ENCODE data around the gene APH1B.

APH1B gene

DNA sequence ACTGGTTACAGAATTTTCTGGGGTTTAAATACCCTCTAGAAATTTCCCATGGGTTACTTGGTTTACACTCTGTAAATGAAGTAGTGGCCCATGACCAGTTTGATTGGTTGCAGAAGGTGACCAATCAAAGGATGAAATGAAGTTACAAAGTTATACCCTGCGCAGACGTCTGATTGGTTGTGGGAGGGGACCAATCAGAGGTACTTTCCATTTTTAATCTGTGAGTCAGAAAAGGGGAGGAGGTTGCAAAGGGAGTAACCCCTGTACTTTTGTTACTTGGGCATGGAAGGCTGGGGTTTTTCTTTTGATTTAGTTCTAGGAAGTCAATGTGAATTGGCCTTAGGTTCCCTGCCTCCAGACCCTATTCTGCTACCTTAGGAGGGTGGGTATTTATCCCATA, 18.7 kb upstream of the APH1B start:
- DNase-seq (ENCODE audit: low read depth, low spot score), result no peak
- TF ChIP-seq, protein P1, sequence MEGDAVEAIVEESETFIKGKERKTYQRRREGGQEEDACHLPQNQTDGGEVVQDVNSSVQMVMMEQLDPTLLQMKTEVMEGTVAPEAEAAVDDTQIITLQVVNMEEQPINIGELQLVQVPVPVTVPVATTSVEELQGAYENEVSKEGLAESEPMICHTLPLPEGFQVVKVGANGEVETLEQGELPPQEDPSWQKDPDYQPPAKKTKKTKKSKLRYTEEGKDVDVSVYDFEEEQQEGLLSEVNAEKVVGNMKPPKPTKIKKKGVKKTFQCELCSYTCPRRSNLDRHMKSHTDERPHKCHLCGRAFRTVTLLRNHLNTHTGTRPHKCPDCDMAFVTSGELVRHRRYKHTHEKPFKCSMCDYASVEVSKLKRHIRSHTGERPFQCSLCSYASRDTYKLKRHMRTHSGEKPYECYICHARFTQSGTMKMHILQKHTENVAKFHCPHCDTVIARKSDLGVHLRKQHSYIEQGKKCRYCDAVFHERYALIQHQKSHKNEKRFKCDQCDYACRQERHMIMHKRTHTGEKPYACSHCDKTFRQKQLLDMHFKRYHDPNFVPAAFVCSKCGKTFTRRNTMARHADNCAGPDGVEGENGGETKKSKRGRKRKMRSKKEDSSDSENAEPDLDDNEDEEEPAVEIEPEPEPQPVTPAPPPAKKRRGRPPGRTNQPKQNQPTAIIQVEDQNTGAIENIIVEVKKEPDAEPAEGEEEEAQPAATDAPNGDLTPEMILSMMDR (IDR thresholded peaks at IDR 0.05; ENCODE audit: low read depth, low read length), result no peak
- in situ Hi-C loops (cut with HindIII; ENCODE audit: low sequenced_read_pairs), result no loop called here
- no peak overlapping the region for H3K4me3 ChIP-seq (ENCODE audit: low read depth, low read length)

DNA sequence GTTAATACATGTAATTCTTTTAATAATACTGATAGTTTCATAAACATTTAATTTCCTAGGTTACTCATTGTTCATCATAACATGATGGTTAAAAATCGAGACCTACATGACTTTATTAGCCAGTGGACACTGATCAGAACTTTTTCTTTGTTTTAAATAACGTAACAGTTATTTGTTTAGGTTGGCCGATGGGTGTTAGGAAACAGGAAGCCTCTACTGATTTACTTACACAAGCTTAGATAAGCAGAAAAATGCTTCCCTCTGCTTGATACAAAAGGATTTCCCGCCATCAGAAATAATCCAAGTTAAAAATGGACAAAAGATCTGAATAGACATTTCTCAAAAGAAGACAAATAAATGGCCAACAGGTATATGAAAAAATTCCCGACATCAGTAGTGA, 16.6 kb upstream of the APH1B start:
- in situ Hi-C loops (cut with HindIII; ENCODE audit: low sequenced_read_pairs), result no loop called here
- no peak for DNase-seq (ENCODE audit: low read depth, low spot score)
- TF ChIP-seq, protein P1 (IDR thresholded peaks at IDR 0.05; ENCODE audit: low read depth, low read length), result no peak
- no peak overlapping the region for H3K4me3 ChIP-seq (ENCODE audit: low read depth, low read length)

DNA sequence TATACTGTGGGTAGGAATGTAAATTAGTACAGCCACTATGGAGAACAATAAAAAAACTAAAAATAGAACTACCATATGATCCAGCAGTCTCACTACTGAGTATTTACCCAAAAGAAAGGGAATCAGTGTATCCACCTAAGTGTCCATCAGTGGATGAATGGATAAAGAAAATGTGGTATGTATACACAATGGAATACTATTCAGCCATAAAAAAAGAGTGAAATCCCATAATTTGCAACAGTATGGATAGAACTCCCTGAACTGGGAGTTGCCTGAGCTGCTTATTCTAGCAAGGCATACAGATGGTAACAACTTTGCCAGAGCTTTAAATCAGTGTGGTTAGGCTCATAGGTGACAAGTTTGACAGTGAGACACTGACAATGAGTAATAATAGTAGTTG, 16.1 kb upstream of the APH1B start:
- in situ Hi-C loops (cut with HindIII; ENCODE audit: low sequenced_read_pairs), result no loop called here
- no peak overlapping the region for H3K4me3 ChIP-seq (ENCODE audit: low read depth, low read length)
- TF ChIP-seq, protein P1 (IDR thresholded peaks at IDR 0.05; ENCODE audit: low read depth, low read length), result no peak
- no peak for DNase-seq (ENCODE audit: low read depth, low spot score)

DNA sequence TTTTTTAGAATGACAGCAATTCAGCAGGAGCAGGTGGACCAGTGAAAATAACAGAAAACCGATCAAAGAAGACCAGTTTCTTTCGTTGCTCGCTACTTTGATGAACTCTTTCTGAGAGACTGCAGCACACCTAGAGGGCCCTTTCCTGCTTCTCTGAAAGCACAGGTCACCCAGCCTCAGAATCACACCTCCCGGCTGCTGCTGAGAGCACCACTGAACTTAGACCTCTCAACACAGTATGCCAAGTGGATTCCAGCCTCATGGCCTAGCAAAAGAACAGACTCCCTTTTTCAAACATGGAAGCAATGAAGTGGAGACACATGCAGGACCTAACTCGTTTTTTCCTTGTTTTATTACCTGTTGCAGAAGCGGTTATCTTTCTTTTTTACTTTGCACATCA, 13.9 kb upstream of the APH1B start:
- TF ChIP-seq, protein P1 (IDR thresholded peaks at IDR 0.05; ENCODE audit: low read depth, low read length), result no peak
- H3K4me3 ChIP-seq (ENCODE audit: low read depth, low read length), result no peak overlapping the region
- in situ Hi-C loops (cut with HindIII; ENCODE audit: low sequenced_read_pairs), result no loop called here

DNA sequence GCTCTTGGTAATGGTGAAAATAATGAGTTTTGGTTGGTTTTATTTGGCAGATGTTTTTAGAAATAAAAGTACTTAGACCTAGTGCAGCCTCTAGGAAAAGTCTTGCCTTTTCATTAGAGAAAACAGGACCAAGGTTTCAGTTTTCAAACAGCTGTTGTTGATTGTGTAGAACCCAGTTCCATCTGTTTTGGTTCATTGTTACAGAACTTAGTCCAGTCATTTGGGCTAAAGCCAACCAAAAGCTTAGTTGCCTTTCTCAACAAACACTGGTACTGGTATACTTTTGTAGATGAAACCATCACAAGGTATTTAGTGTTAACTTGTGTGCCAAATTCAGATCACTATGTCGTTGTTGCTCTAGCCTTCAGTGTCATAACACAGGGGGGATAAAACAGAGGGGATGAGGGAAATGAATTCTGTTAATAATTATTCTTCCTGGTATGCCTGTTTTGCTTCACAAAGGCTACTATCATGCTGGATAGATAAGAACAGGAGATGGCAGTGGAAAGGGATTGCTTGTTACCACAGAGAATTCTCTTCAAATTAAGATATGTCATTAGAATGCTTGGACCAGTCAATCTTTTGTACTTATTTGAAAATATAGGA, 12.6 kb upstream of the APH1B start:
- in situ Hi-C loops (cut with HindIII; ENCODE audit: low sequenced_read_pairs), result no loop called here

More for the DNA sequence above, 13.9 kb upstream of the APH1B start:
- DNase-seq (ENCODE audit: low read depth, low spot score), result no peak

DNA sequence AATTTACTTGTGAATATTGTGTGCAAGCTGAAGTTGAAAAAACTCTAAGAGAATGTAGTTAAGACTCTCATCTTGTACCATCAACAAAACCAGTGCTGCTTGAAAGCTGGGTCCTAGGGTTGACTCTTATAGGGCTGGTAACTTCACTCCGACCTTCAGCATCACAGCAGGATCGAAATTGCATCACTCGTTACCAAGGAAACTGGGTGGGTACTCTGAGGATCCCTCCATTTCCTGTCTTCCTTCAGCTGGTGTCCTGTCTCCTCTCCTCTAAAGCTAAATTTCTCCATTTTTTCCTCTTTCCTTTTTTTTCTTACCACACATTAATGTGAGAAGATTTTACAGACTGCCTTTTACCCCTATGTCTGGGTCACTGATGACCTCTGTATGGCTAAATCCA, 3.0 kb upstream of the APH1B start:
- TF ChIP-seq, protein P1 (IDR thresholded peaks at IDR 0.05; ENCODE audit: low read depth, low read length), result no peak
- no peak overlapping the region for H3K4me3 ChIP-seq (ENCODE audit: low read depth, low read length)
- in situ Hi-C loops (cut with HindIII; ENCODE audit: low sequenced_read_pairs), result no loop called here
- no peak for DNase-seq (ENCODE audit: low read depth, low spot score)

More for the DNA sequence above, 12.6 kb upstream of the APH1B start:
- TF ChIP-seq, protein P1 (IDR thresholded peaks at IDR 0.05; ENCODE audit: low read depth, low read length), result no peak
- DNase-seq (ENCODE audit: low read depth, low spot score), result no peak
- H3K4me3 ChIP-seq (ENCODE audit: low read depth, low read length), result no peak overlapping the region
